ENCODE data around the gene ADGRA3.

Gene ADGRA3

DNA sequence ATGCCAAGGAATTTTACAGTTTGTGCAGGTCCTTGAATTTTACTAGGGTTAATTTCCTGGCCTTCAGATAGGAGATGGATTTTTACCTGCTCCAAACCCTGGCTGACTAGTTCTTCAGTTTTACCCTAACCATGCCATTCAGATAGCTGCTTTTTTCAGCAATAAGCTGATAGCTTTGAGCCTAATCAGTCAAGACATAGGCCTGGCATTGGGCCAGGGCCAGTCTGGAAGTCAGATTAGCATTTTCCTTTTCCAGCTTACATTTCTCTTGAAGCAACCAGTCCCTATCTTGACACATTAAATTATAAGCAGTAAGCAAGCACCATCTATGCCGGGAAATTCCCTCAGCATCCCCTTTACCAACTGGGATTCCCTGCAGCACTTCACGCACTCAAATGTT lies 177.1 kb downstream of the ADGRA3 start:
- TF ChIP-seq TCF12 (IDR thresholded peaks at IDR 0.05; ENCODE audit: low read depth): no peak
- no peak for TF ChIP-seq CREB1 (IDR thresholded peaks at IDR 0.05; ENCODE audit: low read depth)
- no peak for TF ChIP-seq FOXM1 (IDR thresholded peaks at IDR 0.05; ENCODE audit: borderline replicate concordance, low read depth)
- no peak for TF ChIP-seq YY1 (IDR thresholded peaks at IDR 0.05; ENCODE audit: low read depth)
- no peak for TF ChIP-seq TEAD4 (IDR thresholded peaks at IDR 0.05)
- TF ChIP-seq MAX (IDR thresholded peaks at IDR 0.05): no peak
- TF ChIP-seq RAD21 (IDR thresholded peaks at IDR 0.05; ENCODE audit: low read depth): no peak
- TF ChIP-seq, protein P1, sequence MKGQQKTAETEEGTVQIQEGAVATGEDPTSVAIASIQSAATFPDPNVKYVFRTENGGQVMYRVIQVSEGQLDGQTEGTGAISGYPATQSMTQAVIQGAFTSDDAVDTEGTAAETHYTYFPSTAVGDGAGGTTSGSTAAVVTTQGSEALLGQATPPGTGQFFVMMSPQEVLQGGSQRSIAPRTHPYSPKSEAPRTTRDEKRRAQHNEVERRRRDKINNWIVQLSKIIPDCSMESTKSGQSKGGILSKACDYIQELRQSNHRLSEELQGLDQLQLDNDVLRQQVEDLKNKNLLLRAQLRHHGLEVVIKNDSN (IDR thresholded peaks at IDR 0.05): no peak
- TF ChIP-seq NFIC (IDR thresholded peaks at IDR 0.05): no peak

Data from Ishikawa (cell line).